Ovary (tissue), 9 donors: ENCODE results near the gene CNTNAP4. TPM values are rescaled to one million over a fixed set of nuclear protein-coding genes. Genes with fewer than 3 reads are reported as not detected.

Experiments used
- DNase-seq, 5 donors: peaks; one replicate each; pipeline ENCODE4 v3.0.0-alpha.2; 2019 to 2020
- H3K27ac ChIP-seq, 2 donors: fragments of 200-600 bp; one replicate each; pipeline versions ENCODE4 v1.5.1 to v1.8.0; 2019 to 2022
- H3K27me3 ChIP-seq: fragments of 200-600 bp; one replicate; pipeline ENCODE4 v1.8.0; 2022
- H3K36me3 ChIP-seq: fragments of 200-600 bp; sonication (generic); one replicate; pipeline ENCODE4 v1.5.1; 2019
- H3K4me1 ChIP-seq: one replicate; pipeline ENCODE4 v1.8.1; 2013; ENCODE audit warnings: mild to moderate bottlenecking, moderate library complexity; ENCODE audit not compliant: insufficient read depth
- H3K4me3 ChIP-seq: fragments of 200-600 bp; sonication (generic); one replicate; pipeline ENCODE4 v1.5.1; 2017
- H3K9me3 ChIP-seq, 2 donors: fragments of 200-600 bp in 1 of 2; sonication (generic) in 1 of 2; one replicate each; pipeline versions ENCODE4 v1.5.1 to v1.8.1; 2013 to 2019; ENCODE audit warnings: mild to moderate bottlenecking in 1 of 2, moderate library complexity in 1 of 2
- CTCF ChIP-seq, 3 donors: fragments of 450-650 bp in 2 of 3; fragments of 200-600 bp in 1 of 3; IDR thresholded peaks; one replicate each; pipeline versions ENCODE4 v1.5.1 to v1.8.0; 2016 to 2022; ENCODE audit warnings: antibody characterized with exemption in 3 of 3, mild to moderate bottlenecking in 1 of 3
- EP300 ChIP-seq: sonication (generic); formaldehyde crosslinking; IDR thresholded peaks from one replicate; pipeline ENCODE4 v1.6.1; 2017; ENCODE audit warnings: antibody characterized with exemption
- POLR2A ChIP-seq: fragments of 450-650 bp; IDR thresholded peaks from one replicate; pipeline ENCODE4 v1.6.1; 2017; ENCODE audit warnings: antibody characterized with exemption, mild to moderate bottlenecking, moderate library complexity
- WGBS, 3 donors: extraction: QIAGEN DNeasy Blood & Tissue Kit in 1 of 3; methylation state at CpG; one replicate each; pipeline versions ENCODE4 v1.1.5 to v1.1.7; 2013 to 2017; 5-methylcytosine and 5-hydroxymethylcytosine counted together
- intact Hi-C, 4 donors: fragments of 100-400 bp; cut with DNase I; formaldehyde crosslinking; loops; one replicate each; pipeline versions ENCODE4 v1.11.0 to v1.15.1; 2022 to 2023
- polyA plus RNA-seq, 2 donors: library from polyadenylated mRNA; stranded (reverse); fragments of 200-250 nt in 1 of 2; fragments of 350-450 nt in 1 of 2; fragmentation: Illumina TruSeq in 1 of 2; extraction: RNeasy Lipid Tissue Mini Kit (QIAGEN cat#74804) in 1 of 2; gene quantifications; one replicate each; pipeline ENCODE4 v1.2.3, GENCODE V29; 2013 to 2014
- total RNA-seq, 7 donors: library from RNA; depleted of rRNA in 2 of 7; stranded (reverse); fragments of >200 nt in 2 of 7; fragmentation: NEBNext Ultra II Directional in 3 of 7; extraction: Animal tissue kit (Norgen Biotek cat#: 25700) in 3 of 7; gene quantifications; one replicate each; pipeline versions ENCODE4 v1.1.0 to v1.2.4, GENCODE V29; 2016 to 2023
- donor health status: DM: no; HTN: no; CAD: no; lungs with moderate emphysema.
- donor health status: DM: no; HTN: no; CAD: no.
- donor health status: Bipolar disorder and iron deficiency.
- donor health status: DM: yes; HTN: yes; CAD: no.
- donor health status: DM: no; HTN: no; CAD: no.
- donor health status: DM: yes; HTN: yes; CAD: no.

CNTNAP4 gene
- total and polyA plus RNA-seq, 9 donors: 0.07 to 0.52 (median 0.36) TPM; not detected in 5

- TF ChIP-seq EP300 (no peak), CTCF (IDR thresholded peaks at IDR 0.05) (no peak), POLR2A (no peak)
- 92 to 97% (median 96%) methylated on average over 20 to 21 of the region's 21 CpGs for WGBS, 3 donors
- Histone ChIP-seq H3K27me3 (no peaks in the 10 kb centered on the region), H3K4me3 (no peak overlapping the region), H3K27ac (no peak overlapping the region), H3K9me3 (no peaks in the 10 kb centered on the region), H3K4me1 (no peaks in the 10 kb centered on the region), H3K36me3 (no peaks in the 10 kb centered on the region)
- intact Hi-C loops: no loop called here
- DNase-seq: no peak
Observed at GRCh38 chr16:76500006-76500405, 222.8 kb downstream of the CNTNAP4 start.

GRCh38 chr16:76502063-76502462, 224.9 kb downstream of the CNTNAP4 start:
- no peak overlapping the region for H3K27ac ChIP-seq
- no peaks in the 10 kb centered on the region for H3K4me1 ChIP-seq
- H3K9me3 ChIP-seq: no peaks in the 10 kb centered on the region
- no peaks in the 10 kb centered on the region for H3K27me3 ChIP-seq
- DNase-seq: no peak
- H3K36me3 ChIP-seq: no peaks in the 10 kb centered on the region
- no peak overlapping the region for H3K4me3 ChIP-seq
- 94 to 96% (median 95%) methylated on average over 8 of the region's 8 CpGs for WGBS, 3 donors
- TF ChIP-seq POLR2A (no peak), CTCF (IDR thresholded peaks at IDR 0.05) (no peak), EP300 (no peak)
- intact Hi-C loops: no loop called here

GRCh38 chr16:76502555-76502954, 225.4 kb downstream of the CNTNAP4 start:
- no peak overlapping the region for H3K4me3 ChIP-seq
- intact Hi-C loops: no loop called here
- 75 to 79% (median 79%) methylated on average over 3 of the region's 3 CpGs for WGBS, 3 donors

GRCh38 chr16:76503091-76503490, 225.9 kb downstream of the CNTNAP4 start:
- intact Hi-C loops: no loop called here
- Histone ChIP-seq H3K36me3 (no peaks in the 10 kb centered on the region), H3K4me1 (no peaks in the 10 kb centered on the region), H3K4me3 (no peak overlapping the region), H3K9me3 (no peaks in the 10 kb centered on the region), H3K27me3 (no peaks in the 10 kb centered on the region), H3K27ac (no peak overlapping the region)
- TF ChIP-seq CTCF (IDR thresholded peaks at IDR 0.05) (no peak), EP300 (no peak), POLR2A (no peak)
- DNase-seq: no peak

More at GRCh38 chr16:76502555-76502954, 225.4 kb downstream of the CNTNAP4 start:
- Histone ChIP-seq H3K27ac (no peak overlapping the region), H3K27me3 (no peaks in the 10 kb centered on the region), H3K36me3 (no peaks in the 10 kb centered on the region), H3K9me3 (no peaks in the 10 kb centered on the region), H3K4me1 (no peaks in the 10 kb centered on the region)
- no peak for TF ChIP-seq POLR2A
- no peak for TF ChIP-seq EP300
- no peak for TF ChIP-seq CTCF (IDR thresholded peaks at IDR 0.05)
- DNase-seq: no peak

GRCh38 chr16:76511203-76511602, 234.0 kb downstream of the CNTNAP4 start:
- Histone ChIP-seq H3K36me3 (no peaks in the 10 kb centered on the region), H3K27ac (no peak overlapping the region), H3K9me3 (no peaks in the 10 kb centered on the region), H3K27me3 (no peaks in the 10 kb centered on the region), H3K4me3 (no peak overlapping the region), H3K4me1 (no peaks in the 10 kb centered on the region)
- intact Hi-C loops: no loop called here
- no peak for DNase-seq
- no peak for TF ChIP-seq CTCF (IDR thresholded peaks at IDR 0.05)
- no peak for TF ChIP-seq EP300
- TF ChIP-seq POLR2A: no peak
- 14 to 16% (median 15%) methylated on average over 3 of the region's 3 CpGs for WGBS, 3 donors
